NT2/D1 (cell line): ENCODE data around the gene MEG3.

Experiments used
- SUZ12 ChIP-seq: IDR thresholded peaks from 2 replicates; pipeline ENCODE4 v1.6.1; 2011; ENCODE audit not compliant: insufficient read length, insufficient read depth; ENCODE audit errors: extremely low read depth
- ZNF274 ChIP-seq: IDR thresholded peaks from 2 replicates; pipeline ENCODE4 v1.6.1; 2011; ENCODE audit warnings: mild to moderate bottlenecking, low read depth, low read length

DNA sequence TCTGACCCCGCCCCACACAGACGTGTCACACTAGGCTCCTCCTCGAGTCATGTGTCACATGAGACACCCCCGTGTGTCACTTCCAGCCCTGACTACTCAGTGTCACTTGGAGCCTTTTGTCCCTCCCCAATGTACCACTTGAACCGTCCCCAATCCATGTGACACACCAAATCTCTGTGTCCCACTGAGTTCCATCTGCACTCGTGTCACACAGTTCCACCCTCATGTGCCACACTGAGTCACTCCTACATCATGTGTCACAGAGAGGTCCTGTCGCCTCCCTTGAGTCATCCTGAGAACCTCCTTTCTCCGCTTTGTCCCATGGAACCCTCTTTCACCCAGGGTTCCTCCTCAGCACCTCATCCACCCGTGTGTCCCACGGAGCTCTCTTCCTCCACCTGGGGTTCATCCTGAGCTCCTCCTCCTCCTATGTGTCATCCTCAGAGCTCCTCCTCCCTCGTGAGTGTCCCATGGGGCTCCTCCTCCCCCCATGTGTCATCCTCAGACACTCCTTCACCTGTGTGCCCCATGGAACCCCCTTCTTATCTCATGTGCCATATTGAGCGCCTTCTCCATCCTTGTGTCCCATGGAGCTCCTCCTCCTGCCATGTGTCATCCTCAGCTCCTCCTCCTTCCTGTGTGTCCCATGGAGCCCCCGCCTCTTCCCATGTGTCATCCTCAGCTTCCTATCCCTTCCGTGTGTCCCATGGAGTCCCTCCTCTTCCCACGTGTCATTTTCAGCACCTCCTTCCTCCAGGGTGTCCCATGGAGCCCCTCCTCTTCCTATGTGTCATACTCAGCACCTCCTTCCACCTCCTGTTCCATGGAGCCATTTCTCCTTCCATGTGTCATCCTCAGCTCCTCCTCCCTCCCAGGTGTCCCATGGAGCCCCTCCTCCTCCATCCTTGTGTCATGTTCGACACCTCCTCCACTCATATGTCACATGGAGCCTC is 45.6 kb downstream of the MEG3 start:
- TF ChIP-seq ZNF274 (no peak), SUZ12 (no peak)
